Activated CD8-positive, alpha-beta T cell treated with anti-CD3 and anti-CD28 coated beads, Interleukin-2, amount 10 ng/mL, durations not matched to agents 7 days and 5 days (primary cell): ENCODE measurements around the gene COL6A6. TPM values are rescaled to one million over a fixed set of nuclear protein-coding genes. Genes with fewer than 3 reads are reported as not detected.
"Not testable (repeated sequence)": the region's sequence is repeated elsewhere in the genome, so short reads cannot be mapped to it uniquely, and the experiment has no call there.

ENCODE experiments used
- ATAC-seq: fragments of 150-1000 bp; cut with Tn5 transposase; one replicate; pipeline ENCODE4 v1.10.0; 2021; ENCODE audit warnings: moderate library complexity
- CTCF ChIA-PET: fragments of 350-600 bp; sonication (Branson Sonifier 250); formaldehyde crosslinking; loops from one replicate; lab custom pipeline; 2021; ENCODE audit warnings: antibody characterized with exemption; lab: Charles Lee
- POLR2A ChIA-PET: fragments of 350-600 bp; sonication (Branson Sonifier 250); formaldehyde crosslinking; loops from one replicate; lab custom pipeline; 2021; ENCODE audit warnings: antibody characterized with exemption; lab: Charles Lee
- DNase-seq: peaks from one replicate; pipeline ENCODE4 v3.0.0-alpha.2; 2020
- H3K27ac Mint-ChIP-seq: one replicate; pipeline ENCODE4 v1.8.0; 2021; ENCODE audit warnings: mild to moderate bottlenecking, mixed read lengths
- H3K27me3 Mint-ChIP-seq: one replicate; pipeline ENCODE4 v1.8.0; 2021; ENCODE audit warnings: low read depth, mixed read lengths
- H3K36me3 Mint-ChIP-seq: one replicate; pipeline ENCODE4 v1.8.0; 2021; ENCODE audit warnings: low read depth, mixed read lengths
- H3K4me1 Mint-ChIP-seq: one replicate; pipeline ENCODE4 v1.8.0; 2021; ENCODE audit warnings: low read depth, mixed read lengths
- H3K4me3 Mint-ChIP-seq: one replicate; pipeline ENCODE4 v1.8.0; 2021; ENCODE audit warnings: mild to moderate bottlenecking, mixed read lengths
- H3K9me3 Mint-ChIP-seq: one replicate; pipeline ENCODE4 v1.8.0; 2022; ENCODE audit warnings: mixed read lengths; ENCODE audit not compliant: insufficient read depth
- total RNA-seq, 2 experiments: library from RNA; stranded (reverse); gene quantifications; one replicate each; pipeline ENCODE4 v1.2.3, GENCODE V29; 2021

Gene COL6A6
- total RNA-seq, 2 experiments from 2014 or later, result not detected

DNA sequence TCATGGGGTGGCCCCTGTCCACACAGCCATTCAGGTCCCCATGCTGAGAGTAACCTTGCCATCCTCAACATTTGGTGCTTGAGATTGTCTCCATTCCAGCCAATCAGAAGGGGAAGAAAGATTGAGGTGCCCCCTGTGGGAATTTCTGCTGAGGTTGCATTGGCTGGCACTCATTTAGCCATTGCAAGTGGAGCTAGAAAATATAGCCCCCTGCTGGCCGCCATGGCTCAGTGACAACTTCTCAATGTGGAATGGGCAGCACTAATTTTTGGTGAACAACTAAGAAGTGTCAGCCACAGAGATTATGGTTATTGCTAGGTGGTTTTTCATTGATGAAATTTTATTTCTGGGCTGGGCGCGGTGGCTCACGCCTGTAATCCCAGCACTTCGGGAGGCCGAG is 22.0 kb downstream of the COL6A6 start:
- POLR2A ChIA-PET, result no interaction called here
- no peaks in the 10 kb centered on the region for H3K36me3 Mint-ChIP-seq
- peak; percentile 51 for DNase-seq
- no peak overlapping the region for H3K4me3 Mint-ChIP-seq
- peaks cover 11% of the 10 kb centered on the region for H3K27me3 Mint-ChIP-seq
- ATAC-seq, result no peak
- no peaks in the 10 kb centered on the region for H3K4me1 Mint-ChIP-seq
- H3K27ac Mint-ChIP-seq, result no peak overlapping the region
- H3K9me3 Mint-ChIP-seq, result no peaks in the 10 kb centered on the region
- CTCF ChIA-PET, result interaction anchor here (0.6 to 1.9 kb wide), 3 partner anchors 12 to 263 kb away, joined by 3 to 6 read pairs (median 4); no protein-coding TSS in a partner anchor

DNA sequence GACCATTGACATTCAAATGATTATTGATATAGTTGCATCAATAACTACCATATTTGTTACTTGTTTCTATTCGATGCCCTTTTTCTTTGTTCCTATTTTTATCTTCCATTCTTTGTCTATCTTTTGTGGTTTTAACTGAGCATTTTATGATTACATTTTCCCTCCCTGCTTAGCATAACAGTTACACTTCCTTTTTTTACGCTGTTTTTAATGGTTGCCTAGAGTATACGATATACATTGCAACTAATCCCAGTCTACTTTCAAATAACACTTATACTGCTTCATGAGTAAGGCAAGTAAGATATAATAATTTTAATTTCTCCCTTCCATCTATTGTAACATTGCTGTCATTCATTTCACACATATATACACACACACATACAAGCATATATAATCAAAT is 26.3 kb downstream of the COL6A6 start:
- no peaks in the 10 kb centered on the region for H3K4me1 Mint-ChIP-seq
- ChIA-PET CTCF (interaction anchor here (0.9 kb wide), 1 partner anchor 8 kb away, joined by 3 read pairs; no protein-coding TSS in a partner anchor), POLR2A (no interaction called here)
- H3K27ac Mint-ChIP-seq, result no peak overlapping the region
- no peaks in the 10 kb centered on the region for H3K9me3 Mint-ChIP-seq
- no peak for DNase-seq
- H3K36me3 Mint-ChIP-seq, result no peaks in the 10 kb centered on the region
- H3K4me3 Mint-ChIP-seq, result no peak overlapping the region
- peaks cover 7% of the 10 kb centered on the region for H3K27me3 Mint-ChIP-seq
- no peak for ATAC-seq

DNA sequence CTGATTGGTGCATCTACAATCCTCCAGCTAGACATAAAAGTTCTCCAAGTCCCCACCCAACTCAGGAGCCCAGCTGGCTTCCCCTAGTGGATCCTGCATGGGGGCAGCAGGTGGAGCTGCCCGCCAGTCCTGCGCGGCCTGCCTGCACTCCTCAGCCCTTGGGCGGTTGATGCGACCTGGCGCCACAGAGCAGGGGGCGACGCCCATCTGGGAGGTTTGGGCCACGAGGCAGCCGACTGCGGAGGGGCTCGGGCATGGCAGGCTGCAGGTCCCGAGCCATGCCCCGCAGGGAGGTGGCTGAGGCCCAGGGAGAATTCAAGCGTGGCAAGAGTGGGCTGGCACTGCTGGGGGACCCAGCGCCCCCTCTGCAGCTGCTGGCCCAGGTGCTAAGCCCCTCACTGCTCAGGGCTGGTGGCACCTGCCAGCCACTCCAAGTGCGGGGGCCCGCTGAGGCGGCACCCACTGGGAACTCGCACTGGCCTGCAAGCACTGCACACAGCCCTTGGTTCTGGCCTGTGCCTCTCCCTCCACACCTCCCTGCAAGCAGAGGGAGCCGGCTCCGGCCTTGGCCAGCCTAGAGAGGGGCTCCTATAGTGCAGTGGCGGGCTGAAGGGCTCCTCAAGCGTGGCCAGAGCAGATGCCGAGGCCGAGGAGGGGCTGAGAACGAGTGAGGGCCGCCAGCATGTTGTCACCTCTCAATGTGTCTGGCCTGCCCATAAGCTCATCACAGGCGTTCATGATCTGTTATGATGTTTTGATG is 30.1 kb downstream of the COL6A6 start:
- Mint-ChIP-seq H3K9me3 (no peaks in the 10 kb centered on the region), H3K36me3 (no peaks in the 10 kb centered on the region), H3K27ac (no peak overlapping the region), H3K27me3 (peaks cover 5% of the 10 kb centered on the region), H3K4me3 (no peak overlapping the region), H3K4me1 (no peaks in the 10 kb centered on the region)
- POLR2A ChIA-PET, result no interaction called here
- no peak for DNase-seq
- ATAC-seq, result no peak
- CTCF ChIA-PET, result interaction anchor here (1.0 kb wide), 1 partner anchor 9 kb away, joined by 3 read pairs; no protein-coding TSS in a partner anchor

DNA sequence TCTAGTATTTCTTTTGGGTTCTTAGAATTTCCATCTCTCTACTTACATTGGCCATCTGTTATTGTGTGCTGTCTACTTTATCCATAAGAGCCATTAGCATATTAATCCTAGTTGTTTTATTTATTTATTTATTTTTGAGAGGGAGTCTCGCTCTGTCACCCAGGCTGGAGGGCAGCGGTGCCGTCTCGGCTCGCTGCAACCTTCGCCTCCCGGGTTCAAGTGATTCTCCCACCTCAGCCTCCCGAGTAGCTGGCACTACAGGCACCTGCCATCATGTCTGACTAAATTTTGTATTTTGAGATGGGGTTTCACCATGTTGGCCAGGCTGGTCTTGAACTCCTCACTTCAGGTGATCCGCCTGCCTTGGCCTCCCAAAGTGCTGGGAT is 30.7 kb downstream of the COL6A6 start:
- H3K27ac Mint-ChIP-seq, DNase-seq, H3K4me1 Mint-ChIP-seq, H3K36me3 Mint-ChIP-seq, H3K9me3 Mint-ChIP-seq, POLR2A ChIA-PET, ATAC-seq, H3K27me3 Mint-ChIP-seq, H3K4me3 Mint-ChIP-seq, CTCF ChIA-PET: not testable (repeated sequence)

DNA sequence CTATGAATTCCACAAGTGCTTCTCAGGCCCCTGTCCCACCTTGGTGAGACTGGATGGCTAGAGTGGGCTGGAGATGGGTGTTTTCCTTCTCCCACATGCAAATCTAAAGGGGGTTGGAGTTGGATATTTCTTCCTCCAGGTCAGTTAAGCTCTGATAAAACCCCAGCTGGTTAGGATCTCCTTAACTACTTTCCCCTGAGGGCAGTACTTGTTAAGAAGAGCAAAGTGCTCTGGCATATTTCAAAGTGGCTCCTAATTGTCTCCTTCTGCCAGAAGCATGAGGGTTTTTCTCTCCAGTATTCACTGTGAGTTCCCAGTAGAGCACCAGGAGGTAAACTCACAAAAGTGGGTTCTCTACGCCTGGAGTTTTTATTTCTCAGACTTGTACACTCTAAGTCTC is 31.4 kb downstream of the COL6A6 start:
- H3K27me3 Mint-ChIP-seq, result no peaks in the 10 kb centered on the region
- H3K4me3 Mint-ChIP-seq, result no peak overlapping the region
- ATAC-seq (no peak), DNase-seq (no peak)
- H3K9me3 Mint-ChIP-seq, result no peaks in the 10 kb centered on the region
- POLR2A ChIA-PET, result no interaction called here
- CTCF ChIA-PET, result no interaction called here
- H3K36me3 Mint-ChIP-seq, result no peaks in the 10 kb centered on the region
- no peak overlapping the region for H3K27ac Mint-ChIP-seq
- no peaks in the 10 kb centered on the region for H3K4me1 Mint-ChIP-seq

DNA sequence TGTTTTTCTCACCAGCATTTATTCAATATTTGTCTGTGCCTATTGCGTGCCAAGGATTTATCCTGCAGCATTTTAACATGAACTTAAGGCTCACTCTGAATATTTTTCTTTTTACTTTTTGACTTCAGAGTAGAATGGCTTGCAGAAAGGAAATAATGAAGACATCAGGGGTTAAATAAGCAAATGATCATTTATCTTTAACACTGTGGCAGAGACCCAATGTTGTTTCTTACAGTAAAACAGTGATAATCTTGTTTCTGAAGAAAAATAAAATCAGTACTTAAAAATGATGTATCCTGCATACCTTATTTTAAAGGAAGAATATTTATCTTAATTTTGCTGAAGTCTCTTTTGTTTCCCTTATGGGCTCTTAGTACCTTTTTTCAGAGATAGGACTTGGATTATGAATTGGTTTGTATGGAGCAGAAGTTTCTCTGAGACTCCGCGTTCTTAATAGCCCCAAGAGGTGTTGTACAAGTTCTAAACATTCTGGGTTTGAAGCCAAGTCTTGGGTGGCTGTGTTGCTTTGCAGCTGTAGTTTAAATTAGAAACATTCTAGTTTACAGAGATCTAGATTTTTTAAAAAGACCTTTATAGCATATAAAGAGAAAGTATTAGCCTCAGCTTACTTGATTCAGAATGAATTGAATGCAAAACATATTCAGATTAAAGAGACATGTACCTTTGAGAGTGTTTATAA is 40.5 kb downstream of the COL6A6 start:
- CTCF ChIA-PET, result no interaction called here
- Mint-ChIP-seq H3K36me3 (no peaks in the 10 kb centered on the region), H3K9me3 (no peaks in the 10 kb centered on the region), H3K4me1 (no peaks in the 10 kb centered on the region), H3K27me3 (peaks cover 3% of the 10 kb centered on the region), H3K27ac (no peak overlapping the region), H3K4me3 (no peak overlapping the region)
- no peak for ATAC-seq
- DNase-seq, result no peak
- POLR2A ChIA-PET, result no interaction called here

DNA sequence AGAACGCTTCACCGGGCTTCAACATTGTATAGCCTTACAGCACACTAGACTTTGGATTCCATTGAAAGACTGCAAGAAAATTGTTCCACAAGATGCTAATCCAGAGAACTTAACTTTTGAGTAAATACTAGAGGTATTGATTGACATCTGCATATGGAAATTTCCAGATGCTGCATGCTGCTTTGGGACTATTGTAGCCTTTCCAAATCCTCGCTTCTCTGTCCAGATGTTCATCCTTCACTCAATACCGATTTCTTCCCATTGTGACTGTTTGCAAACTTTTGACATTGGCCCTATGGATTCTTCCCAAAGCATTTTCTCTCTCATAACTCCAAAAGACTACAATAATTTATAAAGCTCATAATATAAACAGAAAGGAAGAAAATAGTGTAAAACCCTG is 41.4 kb downstream of the COL6A6 start:
- DNase-seq (no peak), ATAC-seq (no peak)
- no peak overlapping the region for H3K27ac Mint-ChIP-seq
- no peaks in the 10 kb centered on the region for H3K9me3 Mint-ChIP-seq
- no peak overlapping the region for H3K4me3 Mint-ChIP-seq
- no peaks in the 10 kb centered on the region for H3K4me1 Mint-ChIP-seq
- POLR2A ChIA-PET, result no interaction called here
- H3K36me3 Mint-ChIP-seq, result no peaks in the 10 kb centered on the region
- H3K27me3 Mint-ChIP-seq, result peaks cover 4% of the 10 kb centered on the region
- CTCF ChIA-PET, result no interaction called here

DNA sequence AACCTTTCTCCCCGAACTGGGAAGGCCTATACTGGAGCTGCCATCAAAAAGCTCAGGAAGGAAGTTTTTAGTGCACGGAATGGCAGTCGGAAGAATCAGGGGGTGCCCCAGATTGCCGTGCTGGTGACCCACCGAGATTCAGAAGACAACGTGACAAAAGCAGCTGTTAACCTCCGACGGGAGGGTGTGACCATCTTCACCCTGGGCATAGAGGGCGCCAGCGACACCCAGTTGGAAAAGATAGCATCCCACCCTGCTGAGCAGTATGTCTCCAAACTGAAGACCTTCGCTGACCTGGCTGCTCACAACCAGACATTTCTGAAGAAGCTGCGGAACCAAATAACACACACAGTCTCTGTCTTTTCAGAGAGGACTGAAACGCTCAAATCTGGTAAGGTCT is 48.2 kb downstream of the COL6A6 start:
- Mint-ChIP-seq H3K4me1 (no peaks in the 10 kb centered on the region), H3K36me3 (no peaks in the 10 kb centered on the region), H3K4me3 (no peak overlapping the region), H3K9me3 (no peaks in the 10 kb centered on the region), H3K27ac (no peak overlapping the region), H3K27me3 (peaks cover 2% of the 10 kb centered on the region)
- ChIA-PET POLR2A (no interaction called here), CTCF (no interaction called here)
- ATAC-seq (no peak), DNase-seq (no peak)

Other genes with a start within 250 kb of the COL6A6 start
- gene COL6A5, start 171.5 kb upstream of the COL6A6 start, total RNA-seq, result not detected
- gene PIK3R4, start 229.7 kb downstream of the COL6A6 start, total RNA-seq, result 10 to 100 TPM; 24.1 to 24.6 TPM